Measurements from ENCODE around the gene TCFL5. TPM values are rescaled to one million over a fixed set of nuclear protein-coding genes. Genes with fewer than 3 reads are reported as not detected.

TCFL5 gene
- total RNA-seq, 1 experiment from 2014 or later = 20.4 TPM

Other genes starting within 250 kb of the TCFL5 start
- 15.2 to 19.9 TPM (median 18.5 TPM) in 3 replicates for gene SLCO4A1, start 219.3 kb downstream of the TCFL5 start, total RNA-seq (2021)
- 0.57 to 0.85 TPM (median 0.63 TPM) in 3 replicates for gene NTSR1, start 153.0 kb downstream of the TCFL5 start, total RNA-seq (2021)
- gene MRGBP, start 65.3 kb downstream of the TCFL5 start, total RNA-seq (2021) = 20.0 to 20.8 TPM (median 20.2 TPM) in 3 replicates
- gene OGFR, start 57.0 kb downstream of the TCFL5 start, total RNA-seq (2021) = 32.5 to 43.3 TPM (median 33.8 TPM) in 3 replicates
- gene COL9A3, start 44.8 kb downstream of the TCFL5 start, total RNA-seq (2021) = 115 to 136 TPM (median 123 TPM) in 3 replicates
- gene DIDO1, start 64.7 kb upstream of the TCFL5 start, total RNA-seq (2021) = 69.3 to 87.3 TPM (median 71.6 TPM) in 3 replicates
- 56.2 to 70.2 TPM (median 56.6 TPM) in 3 replicates for gene GID8, start 76.3 kb upstream of the TCFL5 start, total RNA-seq (2021)
- 26.2 to 41.7 TPM (median 30.8 TPM) in 3 replicates for gene SLC17A9, start 90.9 kb upstream of the TCFL5 start, total RNA-seq (2021)
- gene BHLHE23, start 145.1 kb upstream of the TCFL5 start, total RNA-seq (2021) = 0.57 to 1.3 TPM (median 0.66 TPM) in 3 replicates

All from WTC11 (cell line).